NCI-H2029 (cell line): ENCODE results near the gene SLC2A4RG.
"Not testable (repeated sequence)": the region's sequence is repeated elsewhere in the genome, so short reads cannot be mapped to it uniquely, and the experiment has no call there.

Source experiments
- DNase-seq: peaks from one replicate; lab custom pipeline; 2025; lab: John Stamatoyannopoulos, UW

Gene SLC2A4RG

GRCh38 chr20:63714858-63715257, 24.7 kb upstream of the SLC2A4RG start:
- DNase-seq, result no peak

GRCh38 chr20:63718996-63719395, 20.6 kb upstream of the SLC2A4RG start:
- no peak for DNase-seq

- DNase-seq, result not testable (repeated sequence)
Observed at GRCh38 chr20:63722967-63723622, 16.5 kb upstream of the SLC2A4RG start.

- not testable (repeated sequence) for DNase-seq
Observed at GRCh38 chr20:63730189-63730733, 9.3 kb upstream of the SLC2A4RG start.

GRCh38 chr20:63731410-63731809, 8.2 kb upstream of the SLC2A4RG start:
- DNase-seq, result no peak

GRCh38 chr20:63732118-63733095, 7.2 kb upstream of the SLC2A4RG start:
- DNase-seq, result no peak

- DNase-seq, result no peak
Observed at GRCh38 chr20:63733117-63733516, 6.5 kb upstream of the SLC2A4RG start.

GRCh38 chr20:63733579-63734081, 5.9 kb upstream of the SLC2A4RG start:
- no peak for DNase-seq

- DNase-seq, result no peak
Observed at GRCh38 chr20:63734111-63734945, 5.2 kb upstream of the SLC2A4RG start.

GRCh38 chr20:63734946-63735858, 4.4 kb upstream of the SLC2A4RG start:
- DNase-seq, result no peak

- no peak for DNase-seq
Observed at GRCh38 chr20:63735859-63736718, 3.5 kb upstream of the SLC2A4RG start, which contains the start of gene LIME1. Gene LIME1 (plus strand): TSS chr20:63736664. CDS start chr20:63737550, 886 bp downstream.

- DNase-seq, result no peak
Observed at GRCh38 chr20:63736893-63737694, 2.5 kb upstream of the SLC2A4RG start.

GRCh38 chr20:63737695-63737944, 2.0 kb upstream of the SLC2A4RG start:
- no peak for DNase-seq

GRCh38 chr20:63737945-63738686, 1.5 kb upstream of the SLC2A4RG start:
- no peak for DNase-seq

- no peak for DNase-seq
Observed at GRCh38 chr20:63738687-63739129, 868 bp upstream of the SLC2A4RG start.

- peak; percentile 32 for DNase-seq
Observed at GRCh38 chr20:63740070-63740626, 572 bp downstream of the SLC2A4RG start.

GRCh38 chr20:63740627-63741353, 1.2 kb downstream of the SLC2A4RG start:
- DNase-seq, result peak; percentile 71
